Lower leg skin (tissue), 4 donors: ENCODE results near the gene TM7SF3. TPM values are rescaled to one million over a fixed set of nuclear protein-coding genes. Genes with fewer than 3 reads are reported as not detected.

ENCODE experiments used
- DNase-seq, 2 donors: peaks; one replicate each; pipeline ENCODE4 v3.0.0-alpha.2; 2019; ENCODE audit warnings: low spot score in 2 of 2
- H3K4me3 ChIP-seq: fragments of 200-600 bp; sonication (generic); 2 replicates; pipeline ENCODE4 v1.5.1; 2017; ENCODE audit warnings: mild to moderate bottlenecking, low read depth; ENCODE audit not compliant: poor library complexity, severe bottlenecking
- POLR2A ChIP-seq, 2 donors: fragments of 450-650 bp; IDR thresholded peaks; one replicate each; pipeline ENCODE4 v1.6.1; 2016 to 2017; ENCODE audit warnings: antibody characterized with exemption in 2 of 2, mild to moderate bottlenecking in 1 of 2, moderate library complexity in 1 of 2
- WGBS, 2 donors: methylation state at CpG; one replicate each; pipeline ENCODE4 v1.1.5; 2018; 5-methylcytosine and 5-hydroxymethylcytosine counted together
- intact Hi-C: fragments of 100-400 bp; cut with DNase I; formaldehyde crosslinking; loops from one replicate; pipeline ENCODE4 v1.15.0; 2023; ENCODE audit warnings: low total_unique reads
- total RNA-seq, 4 donors: library from RNA; depleted of rRNA; stranded (reverse); fragments of >200 nt; gene quantifications; one replicate each; pipeline ENCODE4 v1.1.0, GENCODE V29; 2016
- TF ChIP-seq, protein P1 (sequence below), 3 donors: fragments of 450-650 bp; IDR thresholded peaks; one replicate each; pipeline ENCODE4 v1.5.1; 2016; ENCODE audit warnings: antibody characterized with exemption in 3 of 3, mild to moderate bottlenecking in 3 of 3, moderate library complexity in 2 of 3

Gene TM7SF3
- total RNA-seq, 4 donors from 2014 or later, result 36.7 to 158 (median 83.9) TPM

DNA sequence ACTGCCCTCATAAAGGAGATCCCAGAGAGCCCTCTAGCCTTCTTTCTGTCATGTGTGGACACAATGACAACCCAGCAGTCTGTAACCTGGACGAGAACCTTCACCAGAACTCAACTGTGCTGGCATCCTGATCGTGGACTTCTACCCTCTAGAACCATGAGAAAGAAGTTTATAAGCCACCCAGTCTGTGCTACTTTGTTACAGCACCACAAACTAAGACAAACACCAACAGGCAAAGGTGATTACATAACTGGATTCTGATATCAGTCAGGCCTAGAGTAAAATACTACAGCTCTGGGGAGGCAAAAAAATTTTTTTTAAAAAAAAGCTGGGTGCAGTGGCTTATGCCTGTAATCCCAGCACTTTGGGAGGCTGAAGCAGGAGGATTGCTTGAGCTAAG, 18.5 kb downstream of the TM7SF3 start:
- DNase-seq, result no peak
- intact Hi-C loops, result no loop called here
- TF ChIP-seq, protein P1, sequence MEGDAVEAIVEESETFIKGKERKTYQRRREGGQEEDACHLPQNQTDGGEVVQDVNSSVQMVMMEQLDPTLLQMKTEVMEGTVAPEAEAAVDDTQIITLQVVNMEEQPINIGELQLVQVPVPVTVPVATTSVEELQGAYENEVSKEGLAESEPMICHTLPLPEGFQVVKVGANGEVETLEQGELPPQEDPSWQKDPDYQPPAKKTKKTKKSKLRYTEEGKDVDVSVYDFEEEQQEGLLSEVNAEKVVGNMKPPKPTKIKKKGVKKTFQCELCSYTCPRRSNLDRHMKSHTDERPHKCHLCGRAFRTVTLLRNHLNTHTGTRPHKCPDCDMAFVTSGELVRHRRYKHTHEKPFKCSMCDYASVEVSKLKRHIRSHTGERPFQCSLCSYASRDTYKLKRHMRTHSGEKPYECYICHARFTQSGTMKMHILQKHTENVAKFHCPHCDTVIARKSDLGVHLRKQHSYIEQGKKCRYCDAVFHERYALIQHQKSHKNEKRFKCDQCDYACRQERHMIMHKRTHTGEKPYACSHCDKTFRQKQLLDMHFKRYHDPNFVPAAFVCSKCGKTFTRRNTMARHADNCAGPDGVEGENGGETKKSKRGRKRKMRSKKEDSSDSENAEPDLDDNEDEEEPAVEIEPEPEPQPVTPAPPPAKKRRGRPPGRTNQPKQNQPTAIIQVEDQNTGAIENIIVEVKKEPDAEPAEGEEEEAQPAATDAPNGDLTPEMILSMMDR (IDR thresholded peaks at IDR 0.05), result no peak
- TF ChIP-seq POLR2A (IDR thresholded peaks at IDR 0.05), result no peak
- no peak overlapping the region for H3K4me3 ChIP-seq
- 90% methylated on average over 2 of the region's 2 CpGs for WGBS, 2 donors

DNA sequence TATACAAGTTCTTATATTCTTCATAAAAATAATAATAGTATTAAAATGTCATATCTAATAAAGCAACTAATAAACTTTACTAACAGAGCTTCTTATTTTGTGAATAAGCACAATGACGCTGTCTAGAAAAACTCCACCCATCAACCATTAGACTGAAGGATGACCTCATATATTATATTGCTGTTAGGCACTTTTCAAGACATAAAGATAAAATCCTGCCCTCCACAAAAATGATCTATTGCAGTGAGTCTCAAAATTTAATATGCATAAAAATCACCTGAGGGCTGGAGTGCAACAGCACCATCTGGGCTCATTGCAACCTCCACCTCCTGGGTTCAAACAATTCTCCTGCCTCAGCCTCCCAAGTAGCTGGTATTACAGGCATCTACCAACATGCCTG, 20.1 kb downstream of the TM7SF3 start:
- no peak for TF ChIP-seq POLR2A (IDR thresholded peaks at IDR 0.05)
- intact Hi-C loops, result no loop called here
- no peak overlapping the region for H3K4me3 ChIP-seq
- WGBS, 2 donors, result 63 to 82% methylated on average over 1 of the region's 1 CpG
- no peak for DNase-seq

DNA sequence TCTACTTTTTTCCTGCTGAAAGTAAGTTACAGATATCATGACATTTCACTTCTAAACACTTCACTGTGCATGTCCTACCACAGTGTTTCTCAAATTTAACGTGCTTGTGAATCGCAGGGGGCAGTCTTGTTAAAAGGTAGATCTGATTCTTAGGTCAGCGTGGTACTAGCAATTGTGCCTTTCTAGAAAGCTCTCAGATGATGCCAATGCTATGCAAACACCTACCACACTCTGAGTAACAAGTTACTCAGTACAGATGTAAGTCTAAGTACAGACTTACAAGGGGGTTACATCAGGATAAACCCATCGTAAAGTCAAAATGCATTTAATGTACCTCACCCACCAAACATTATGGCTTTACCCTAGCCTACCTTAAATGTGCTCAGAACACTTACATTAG, 22.4 kb downstream of the TM7SF3 start:
- WGBS, 2 donors, result 95 to 97% methylated on average over 4 of the region's 4 CpGs
- no peak for DNase-seq
- no peak for TF ChIP-seq POLR2A (IDR thresholded peaks at IDR 0.05)
- intact Hi-C loops, result no loop called here
- H3K4me3 ChIP-seq, result no peak overlapping the region

- WGBS, 2 donors, result 85 to 87% methylated on average over 4 of the region's 4 CpGs
- DNase-seq, result no peak
- TF ChIP-seq, protein P1 (IDR thresholded peaks at IDR 0.05), result no peak
- TF ChIP-seq POLR2A (IDR thresholded peaks at IDR 0.05), result no peak
- intact Hi-C loops, result no loop called here
- H3K4me3 ChIP-seq, result no peak overlapping the region
These were observed 24.3 kb downstream of the TM7SF3 start for GRCh38 chr12:26989873-26990272.

DNA sequence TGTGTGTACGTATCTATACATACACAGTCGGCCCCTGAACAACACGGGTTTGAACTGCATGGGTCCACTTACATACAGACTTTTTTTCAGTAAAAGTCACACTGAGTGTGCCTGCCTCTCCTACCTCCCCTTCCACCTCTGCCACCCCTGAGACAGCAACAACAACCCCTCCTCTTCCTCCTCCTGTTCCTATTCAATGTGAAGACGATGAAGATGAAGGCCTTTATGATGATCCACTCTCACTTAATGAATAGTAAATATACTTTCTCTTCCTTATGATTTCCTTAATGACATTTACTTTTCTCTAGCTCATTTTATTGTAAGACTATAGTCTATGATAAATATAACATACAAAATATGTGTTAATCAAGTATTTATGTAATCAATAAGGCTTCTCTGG, 25.5 kb downstream of the TM7SF3 start:
- DNase-seq, result no peak
- H3K4me3 ChIP-seq, result no peak overlapping the region
- no peak for TF ChIP-seq POLR2A (IDR thresholded peaks at IDR 0.05)
- TF ChIP-seq, protein P1 (IDR thresholded peaks at IDR 0.05), result no peak
- 87 to 88% methylated on average over 4 of the region's 4 CpGs for WGBS, 2 donors
- intact Hi-C loops, result no loop called here

DNA sequence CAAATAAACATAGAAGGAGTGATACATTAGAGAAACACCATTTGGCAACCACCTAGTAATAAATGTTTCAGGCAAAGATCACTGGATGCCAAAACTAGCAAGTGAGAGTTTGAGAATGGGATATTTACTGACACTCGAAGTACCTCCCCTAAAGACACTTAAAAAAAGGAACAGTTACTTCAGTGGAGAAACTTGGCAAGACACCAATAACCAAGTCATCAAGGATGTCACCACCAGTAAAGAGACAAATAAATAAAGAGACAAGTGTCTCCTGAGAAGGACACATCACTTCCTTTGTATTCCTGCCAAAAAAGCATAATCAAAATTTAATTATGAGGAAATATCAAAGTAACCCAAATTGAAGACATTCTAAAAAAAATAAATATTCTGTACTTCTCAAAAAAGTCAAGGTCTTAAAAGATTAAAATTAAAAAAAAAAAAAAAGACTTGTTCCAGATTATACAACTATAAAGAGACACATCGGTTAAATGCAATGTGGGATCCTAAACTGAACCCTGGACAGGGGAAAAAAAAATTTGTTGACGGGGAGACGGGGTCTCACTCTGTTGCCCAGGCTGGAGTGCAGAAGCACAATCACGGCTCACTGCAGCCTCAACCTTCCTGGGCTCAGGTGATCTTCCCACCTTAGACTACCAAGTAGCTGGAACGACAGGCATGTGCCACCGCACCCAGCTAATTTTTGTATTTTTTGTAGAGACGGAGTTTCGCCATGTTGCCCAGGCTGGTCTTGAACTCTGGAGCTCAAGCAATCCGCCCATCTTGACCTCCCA, 26.4 kb downstream of the TM7SF3 start:
- DNase-seq, result no peak
- WGBS, 2 donors, result 84 to 90% methylated on average over 10 of the region's 10 CpGs
- H3K4me3 ChIP-seq, result no peak overlapping the region
- no peak for TF ChIP-seq POLR2A (IDR thresholded peaks at IDR 0.05)
- TF ChIP-seq, protein P1 (IDR thresholded peaks at IDR 0.05), result no peak
- intact Hi-C loops, result no loop called here

DNA sequence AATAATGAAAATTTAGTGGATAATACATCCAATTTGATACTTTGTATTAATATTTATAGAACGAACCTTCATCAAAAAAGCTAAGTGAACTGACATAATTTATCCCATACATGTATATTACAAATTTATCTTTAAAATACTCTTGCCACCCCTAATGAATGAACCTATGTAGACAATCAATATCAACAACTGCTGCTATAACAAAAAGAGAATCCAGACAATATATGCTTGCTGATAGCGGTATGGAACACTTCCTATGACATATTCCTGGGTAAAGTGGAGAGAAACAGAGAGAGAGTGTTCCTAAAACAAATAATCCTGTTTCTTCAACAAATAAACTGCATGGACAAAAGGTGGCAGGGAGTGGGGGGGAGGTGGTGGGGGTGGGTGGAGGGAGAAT, 31.3 kb downstream of the TM7SF3 start:
- intact Hi-C loops, result no loop called here
- no peak for TF ChIP-seq POLR2A (IDR thresholded peaks at IDR 0.05)
- TF ChIP-seq, protein P1 (IDR thresholded peaks at IDR 0.05), result no peak
- 95 to 100% methylated on average over 2 of the region's 2 CpGs for WGBS, 2 donors
- no peak overlapping the region for H3K4me3 ChIP-seq
- no peak for DNase-seq
